GF-D8 (cell line): Measurements from ENCODE around the gene RBPMS2.

Source experiments
- DNase-seq: peaks from one replicate; lab custom pipeline; 2025; lab: John Stamatoyannopoulos, UW

Gene RBPMS2

GRCh38 chr15:64691896-64692565, 83.4 kb downstream of the RBPMS2 start:
- peak; percentile 34 for DNase-seq

DNA sequence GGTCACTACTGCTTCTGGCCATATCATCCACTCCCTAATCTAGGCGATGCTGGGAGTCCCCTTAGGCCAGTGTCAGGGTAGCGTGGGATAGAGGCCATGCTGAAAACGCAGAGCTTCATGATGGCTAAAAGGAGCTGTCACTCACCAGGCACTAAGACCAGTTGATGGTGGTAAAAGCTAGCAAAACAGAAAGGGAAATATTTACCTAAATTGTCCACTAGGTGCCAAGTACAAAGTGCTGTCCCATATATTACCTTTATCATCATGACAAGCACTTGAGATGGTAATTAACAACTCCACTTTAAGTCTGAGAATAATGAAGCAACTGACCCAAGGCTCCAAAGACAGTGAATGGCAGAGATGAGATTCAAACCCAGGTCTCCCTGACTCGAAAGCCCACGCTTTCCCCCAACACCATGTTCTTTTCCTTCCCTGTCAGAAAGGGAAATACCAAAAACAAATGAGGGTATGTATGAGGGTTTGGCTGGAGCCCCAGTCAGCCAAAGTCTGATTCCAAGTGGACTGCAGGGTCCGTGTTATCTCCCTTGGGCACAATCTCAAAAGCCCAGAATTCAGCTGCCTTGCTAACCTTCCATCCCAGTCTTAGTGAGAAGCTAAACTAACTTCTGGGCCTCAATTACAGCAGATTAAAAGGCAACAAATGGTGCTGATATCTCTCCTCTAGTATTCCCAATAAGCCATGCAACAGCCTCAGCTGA, 84.7 kb downstream of the RBPMS2 start:
- DNase-seq, result no peak

- no peak for DNase-seq
Observed at GRCh38 chr15:64690008-64690407, 85.4 kb downstream of the RBPMS2 start.
